RWPE1 (cell line): ENCODE results near the gene TSPAN32.
"Not testable (repeated sequence)": the region's sequence is repeated elsewhere in the genome, so short reads cannot be mapped to it uniquely, and the experiment has no call there.

Experiments
- CTCF ChIA-PET: fragments of 350-600 bp; sonication (Branson Sonifier 250); formaldehyde crosslinking; extraction: SDS; loops from one replicate; lab custom pipeline; 2021; lab: Yijun Ruan, JAX
- POLR2A ChIA-PET: fragments of 400-600 bp; formaldehyde crosslinking; extraction: SDS; loops from one replicate; lab custom pipeline; 2020; ENCODE audit warnings: antibody characterized with exemption; ENCODE audit not compliant: low non-redundant PET; lab: Yijun Ruan, JAX
- DNase-seq: peaks from one replicate; pipeline ENCODE4 v3.0.0; 2012; ENCODE audit warnings: low spot score
- H3K27ac ChIP-seq: fragments of 450-650 bp; 2 replicates; pipeline ENCODE4 v1.5.1; 2017
- CTCF ChIP-seq: fragments of 450-650 bp; conservative IDR thresholded peaks from 2 replicates; pipeline ENCODE4 v1.5.1; 2017; ENCODE audit warnings: low read depth, mild to moderate bottlenecking

Gene TSPAN32

GRCh38 chr11:2275334-2276279 lies 26.2 kb upstream of the TSPAN32 start:
- TF ChIP-seq CTCF = no peak
- ChIA-PET CTCF (interaction anchor here (0.7 to 1.9 kb wide), 4 partner anchors 24 to 110 kb away, joined by 3 to 8 read pairs (median 3); no protein-coding TSS in a partner anchor), POLR2A (no interaction called here)
- DNase-seq = no peak
- H3K27ac ChIP-seq = no peak overlapping the region

GRCh38 chr11:2276280-2277007 lies 25.4 kb upstream of the TSPAN32 start:
- TF ChIP-seq CTCF = no peak
- CTCF ChIA-PET = interaction anchor here (0.7 to 1.9 kb wide), 3 partner anchors 23 to 29 kb away, joined by 3 to 8 read pairs (median 3); no protein-coding TSS in a partner anchor
- H3K27ac ChIP-seq = no peak overlapping the region
- DNase-seq = no peak
- POLR2A ChIA-PET = no interaction called here

GRCh38 chr11:2277008-2277346 lies 24.8 kb upstream of the TSPAN32 start:
- CTCF ChIA-PET = interaction anchor here (0.7 to 1.9 kb wide), 2 partner anchors 22 to 27 kb away, joined by 3 to 8 read pairs; no protein-coding TSS in a partner anchor
- H3K27ac ChIP-seq = no peak overlapping the region
- POLR2A ChIA-PET = no interaction called here
- DNase-seq = no peak
- TF ChIP-seq CTCF = no peak

GRCh38 chr11:2277933-2278523 lies 23.8 kb upstream of the TSPAN32 start:
- ChIA-PET POLR2A (no interaction called here), CTCF (interaction anchor here (0.6 to 0.7 kb wide), 2 partner anchors 112 to 1078 kb away, joined by 3 read pairs; no protein-coding TSS in a partner anchor)
- DNase-seq = no peak
- no peak for TF ChIP-seq CTCF
- H3K27ac ChIP-seq = no peak overlapping the region

- ChIA-PET POLR2A (no interaction called here), CTCF (interaction anchor here (0.7 kb wide), 1 partner anchor 139 kb away, joined by 3 read pairs; no protein-coding TSS in a partner anchor)
- no peak for TF ChIP-seq CTCF
- H3K27ac ChIP-seq = no peak overlapping the region
- DNase-seq = no peak
Observed at GRCh38 chr11:2280208-2280607, 21.6 kb upstream of the TSPAN32 start.

- H3K27ac ChIP-seq, POLR2A ChIA-PET, CTCF ChIA-PET, DNase-seq: not testable (repeated sequence)
Observed at GRCh38 chr11:2286350-2286749, 15.5 kb upstream of the TSPAN32 start.
